Activated T-cell treated with anti-CD3 and anti-CD28 coated beads, Interleukin-2, amount 50 U/mL, for 1 hour (primary cell): ENCODE measurements around the gene AKR7A3.
"Not testable (repeated sequence)": the region's sequence is repeated elsewhere in the genome, so short reads cannot be mapped to it uniquely, and the experiment has no call there.

ENCODE experiments used
- DNase-seq: peaks from one replicate; pipeline ENCODE4 v3.0.0-alpha.2; 2020

Gene AKR7A3

DNA sequence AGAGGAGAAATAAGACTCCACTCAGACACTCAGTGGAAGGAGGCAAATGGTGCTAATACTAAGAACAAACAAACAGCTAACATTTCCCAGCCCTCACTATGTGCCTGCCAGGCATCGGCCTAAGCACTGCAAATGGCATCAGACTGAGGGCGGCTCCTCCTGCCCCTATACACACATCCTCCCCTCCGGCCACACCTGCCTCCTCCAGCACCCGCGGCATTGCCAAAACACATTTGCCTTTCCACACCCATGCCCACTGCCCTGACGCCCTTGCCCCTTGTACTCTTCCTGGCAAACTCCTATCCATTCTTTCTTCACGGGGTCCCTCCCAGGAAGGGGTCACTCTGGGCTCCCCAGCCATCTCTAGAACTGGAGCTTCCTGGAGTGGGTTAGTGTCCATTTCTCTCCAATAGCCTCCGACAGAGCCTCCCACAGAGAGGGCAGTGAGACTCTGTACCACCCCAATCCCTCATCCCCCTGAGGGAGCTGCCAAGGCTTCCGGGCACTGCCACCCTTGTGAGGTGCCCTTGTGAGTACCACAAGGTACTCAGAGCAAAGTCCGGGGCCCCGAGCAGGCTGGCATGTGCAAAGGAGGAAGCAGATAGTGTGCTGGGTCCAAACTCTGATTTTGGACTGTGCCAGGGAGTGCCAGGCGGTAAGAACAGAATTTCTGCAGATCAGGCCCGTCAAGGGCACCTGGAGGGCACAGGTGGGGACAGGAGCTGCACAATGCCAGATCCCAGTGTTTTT is 959 bp downstream of the AKR7A3 start:
- DNase-seq, result no peak

DNA sequence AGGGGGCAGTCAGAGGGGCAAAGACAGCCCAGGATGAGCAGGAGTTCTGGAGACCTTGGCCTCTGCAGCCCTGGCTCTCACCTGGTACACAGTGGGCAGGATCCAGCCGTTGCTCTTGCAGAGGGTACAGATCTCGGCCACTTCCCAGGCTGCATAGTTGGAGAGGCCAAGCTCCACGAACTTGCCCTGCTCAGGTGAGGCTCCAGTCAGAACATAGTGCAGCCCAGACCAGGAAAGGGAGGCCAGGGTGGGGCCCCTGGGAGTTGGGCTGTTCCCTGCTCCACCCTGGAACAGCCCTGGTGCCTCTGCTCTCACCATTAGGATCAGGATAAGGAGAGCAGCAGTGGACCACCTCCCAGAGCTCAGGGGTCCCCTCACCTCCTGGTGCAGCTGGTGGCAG is 2.8 kb downstream of the AKR7A3 start:
- not testable (repeated sequence) for DNase-seq

DNA sequence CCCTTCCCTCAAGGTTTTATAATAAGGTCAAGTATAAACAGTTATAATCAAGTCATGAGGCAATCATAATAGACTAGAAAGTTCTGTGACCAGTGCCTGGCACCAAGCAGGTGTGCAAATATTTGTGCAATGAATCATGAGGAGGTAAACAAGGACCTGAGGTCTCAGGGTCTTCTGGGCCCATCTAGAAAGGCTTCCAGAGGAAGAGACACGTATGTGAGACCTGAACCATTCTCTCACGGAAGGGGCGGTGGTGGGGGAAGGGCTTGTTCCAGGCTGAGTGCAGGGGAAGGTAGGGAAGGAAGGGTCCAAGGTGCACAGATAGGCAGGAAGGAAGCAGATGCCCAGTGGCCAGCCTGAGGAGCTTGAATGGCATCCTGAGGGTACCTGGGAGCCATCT is 3.2 kb downstream of the AKR7A3 start:
- DNase-seq, result not testable (repeated sequence)

DNA sequence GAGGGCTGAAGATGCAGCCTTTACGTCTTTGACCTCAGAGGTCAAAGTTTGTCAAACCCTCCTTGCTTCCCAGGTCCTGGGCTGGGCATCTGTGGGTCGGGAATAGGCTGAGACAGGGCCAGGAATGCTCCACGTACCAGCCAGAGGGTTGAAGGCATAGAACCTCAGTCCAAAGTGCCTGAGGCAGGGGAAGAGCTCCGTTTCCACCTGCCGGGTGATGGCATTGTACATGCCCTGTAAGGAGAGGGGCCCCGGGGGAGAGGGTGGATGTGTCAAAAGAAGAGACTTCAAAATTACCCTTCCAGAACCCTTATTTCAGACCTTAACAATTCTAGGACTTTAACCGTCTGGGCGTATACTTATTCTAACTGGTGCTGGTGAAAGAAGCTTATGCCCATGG is 3.7 kb downstream of the AKR7A3 start:
- DNase-seq, result no peak

DNA sequence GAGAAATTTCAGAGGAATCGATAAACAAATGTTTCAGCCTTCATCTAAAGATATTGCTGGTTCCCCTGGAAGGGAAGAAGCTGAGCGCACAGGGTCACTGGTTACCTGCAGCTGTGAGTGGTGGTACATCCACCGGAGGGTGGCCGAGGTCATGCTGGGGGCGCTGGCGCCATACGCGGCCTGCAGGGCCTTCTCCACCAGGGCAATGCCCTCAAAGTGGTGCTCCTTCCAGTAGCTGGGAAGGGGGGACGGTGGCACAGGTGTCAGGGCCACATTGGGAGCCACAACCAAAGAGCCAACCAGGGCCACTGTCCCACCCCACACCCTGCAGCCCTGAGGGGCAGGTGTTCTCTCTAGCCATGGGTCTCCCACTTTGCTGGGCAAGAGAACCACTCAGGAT is 4.7 kb downstream of the AKR7A3 start:
- DNase-seq, result no peak

DNA sequence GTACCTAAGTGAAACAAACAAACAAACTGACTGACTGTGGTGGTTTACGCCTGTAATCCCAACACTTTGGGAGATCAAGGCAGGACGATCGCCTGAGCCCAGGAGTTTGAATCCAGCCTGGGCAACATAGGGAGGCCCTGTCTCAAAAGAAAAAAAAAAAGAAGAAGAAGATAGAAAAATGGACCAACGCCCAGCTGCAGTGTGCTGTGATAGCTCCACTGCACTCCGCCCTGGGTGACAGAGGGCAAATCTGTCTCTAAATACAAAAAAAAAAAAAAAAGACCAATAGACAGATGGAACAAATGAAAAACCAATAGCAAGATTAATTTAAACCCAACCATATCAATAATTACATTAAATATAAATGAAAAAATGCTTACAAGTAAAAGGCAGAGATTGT is 13.9 kb downstream of the AKR7A3 start:
- DNase-seq, result no peak

DNA sequence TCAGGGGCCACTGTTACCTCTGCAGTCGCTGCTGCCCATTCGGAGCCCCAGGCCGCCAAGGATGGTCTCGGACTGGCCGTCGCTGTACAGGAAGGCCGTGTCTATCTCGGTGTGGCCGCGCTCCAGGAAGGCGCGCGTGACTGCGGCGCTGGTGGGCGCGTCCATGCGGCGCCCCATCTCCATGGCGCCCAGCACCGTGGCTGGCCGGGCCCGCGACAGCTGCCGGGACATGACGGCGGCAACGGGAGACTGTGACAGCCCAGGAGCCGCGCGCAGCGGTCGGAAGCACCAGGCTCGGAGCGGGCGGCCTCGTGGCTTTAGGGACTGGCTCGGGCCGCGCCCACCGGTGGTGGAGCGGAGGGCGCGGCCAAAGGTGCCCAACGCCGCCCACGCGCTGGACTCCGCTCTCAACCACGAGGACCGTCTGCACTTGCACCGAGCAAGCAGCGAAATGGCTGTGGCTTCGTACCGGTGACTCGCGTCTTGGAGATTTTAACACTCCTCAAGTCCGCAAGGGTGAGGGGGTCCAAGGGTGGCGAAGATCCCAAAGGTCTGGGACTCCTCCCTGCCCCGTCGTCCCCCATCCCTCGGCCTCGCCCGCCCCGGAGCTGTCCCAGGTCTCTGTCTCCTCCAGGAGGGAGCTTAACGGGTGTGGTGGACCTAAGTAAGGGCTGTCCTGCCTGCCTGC is 14.6 kb downstream of the AKR7A3 start:
- DNase-seq, result not testable (repeated sequence)

DNA sequence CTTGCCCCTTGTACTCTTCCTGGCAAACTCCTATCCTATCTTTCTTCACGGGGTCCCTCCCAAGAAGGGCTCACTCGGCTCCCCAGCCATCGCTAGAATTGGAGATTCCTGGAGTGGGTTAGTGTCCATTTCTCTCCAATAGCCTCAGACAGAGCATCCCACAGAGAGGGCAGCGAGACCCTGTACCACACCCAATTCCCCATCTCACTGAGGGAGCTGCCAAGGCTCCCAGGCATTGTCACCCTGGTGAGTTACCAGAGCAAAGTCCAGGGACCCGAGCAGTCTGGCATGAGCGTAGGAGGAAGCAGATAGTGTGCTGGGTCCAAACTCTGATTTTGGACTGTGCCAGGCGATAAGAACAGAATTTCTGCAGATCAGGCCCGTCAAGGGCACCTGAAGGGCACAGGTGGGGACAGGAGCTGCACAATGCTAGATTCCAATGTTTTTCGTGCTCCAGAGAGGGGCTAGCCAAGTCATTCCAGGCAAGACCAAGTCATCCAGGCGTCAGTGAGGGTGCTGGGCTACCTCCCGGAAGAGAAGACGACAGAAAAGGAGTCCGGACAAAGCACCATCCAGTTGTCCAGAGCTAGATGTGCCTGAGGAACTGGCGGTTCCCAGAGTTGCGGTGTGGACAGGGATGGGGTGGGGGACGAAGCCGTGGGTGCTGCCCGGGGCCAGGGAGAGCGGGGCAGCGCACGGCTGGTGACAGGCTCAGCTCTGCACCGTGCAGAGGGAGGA is 15.3 kb downstream of the AKR7A3 start:
- no peak for DNase-seq

DNA sequence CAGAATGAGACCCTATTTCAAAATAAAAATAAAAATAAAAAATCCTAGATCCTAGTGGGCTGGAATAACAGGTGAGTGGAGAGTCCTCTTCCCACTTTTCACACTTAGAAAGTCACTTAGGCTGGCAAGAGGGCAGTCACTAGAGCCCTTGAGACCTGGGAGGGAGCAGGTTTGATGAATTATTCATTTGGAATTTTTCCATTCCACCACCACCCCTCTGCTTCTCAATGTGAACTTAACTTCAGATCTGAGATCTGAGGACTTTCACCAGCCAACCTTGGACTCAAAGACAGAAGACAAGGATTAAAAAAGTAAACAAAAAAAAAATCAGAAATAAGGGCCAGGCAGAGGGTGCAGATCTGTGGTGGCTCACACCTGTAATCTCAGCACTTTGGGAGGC is 16.5 kb downstream of the AKR7A3 start:
- no peak for DNase-seq

DNA sequence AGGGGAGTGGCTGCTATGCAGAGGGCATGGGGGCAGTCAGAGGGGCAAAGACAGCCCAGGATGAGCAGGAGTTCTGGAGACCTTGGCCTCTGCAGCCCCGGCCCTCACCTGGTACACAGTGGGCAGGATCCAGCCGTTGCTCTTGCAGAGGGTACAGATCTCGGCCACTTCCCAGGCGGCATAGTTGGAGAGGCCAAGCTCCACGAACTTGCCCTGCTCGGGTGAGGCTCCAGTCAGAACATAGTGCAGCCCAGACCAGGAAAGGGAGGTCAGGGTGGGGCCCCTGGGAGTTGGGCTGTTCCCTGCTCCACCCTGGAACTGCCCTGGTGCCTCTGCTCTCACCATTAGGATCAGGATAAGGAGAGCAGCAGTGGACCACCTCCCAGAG is 18.2 kb downstream of the AKR7A3 start:
- DNase-seq, result not testable (repeated sequence)

DNA sequence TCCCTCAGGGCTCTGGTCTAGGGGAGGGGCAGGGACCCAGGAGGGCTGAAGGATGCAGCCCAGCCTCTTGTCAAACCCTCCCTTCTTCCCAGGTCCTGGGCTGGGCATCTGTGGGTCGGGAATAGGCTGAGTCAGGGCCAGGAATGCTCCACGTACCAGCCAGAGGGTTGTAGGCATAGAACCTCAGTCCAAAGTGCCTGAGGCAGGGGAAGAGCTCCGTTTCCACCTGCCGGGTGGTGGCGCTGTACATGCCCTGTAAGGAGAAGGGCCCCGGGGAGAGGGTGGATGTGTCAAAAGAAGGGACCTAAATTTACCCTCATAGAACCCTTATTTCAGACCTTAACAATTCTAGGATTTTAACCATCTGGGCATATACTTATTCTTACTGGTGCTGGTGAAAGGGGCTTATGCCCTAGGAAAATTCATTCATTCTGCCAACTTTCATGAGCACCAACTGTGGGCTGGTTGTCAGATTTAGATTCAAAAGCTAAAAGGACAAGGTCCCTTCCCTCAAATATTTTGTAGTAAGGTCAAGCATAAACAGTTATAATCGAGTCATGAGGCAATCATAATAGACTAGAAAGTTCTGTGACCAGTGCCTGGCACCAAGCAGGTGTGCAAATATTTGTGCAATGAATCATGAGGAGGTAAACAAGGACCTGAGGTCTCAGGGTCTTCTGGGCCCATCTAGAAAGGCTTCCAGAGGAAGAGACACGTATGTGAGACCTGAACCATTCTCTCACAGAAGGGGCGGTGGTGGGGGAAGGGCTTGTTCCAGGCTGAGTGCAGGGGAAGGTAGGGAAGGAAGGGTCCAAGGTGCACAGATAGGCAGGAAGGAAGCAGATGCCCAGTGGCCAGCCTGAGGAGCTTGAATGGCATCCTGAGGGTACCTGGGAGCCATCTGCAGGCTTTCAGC is 18.9 kb downstream of the AKR7A3 start:
- not testable (repeated sequence) for DNase-seq

DNA sequence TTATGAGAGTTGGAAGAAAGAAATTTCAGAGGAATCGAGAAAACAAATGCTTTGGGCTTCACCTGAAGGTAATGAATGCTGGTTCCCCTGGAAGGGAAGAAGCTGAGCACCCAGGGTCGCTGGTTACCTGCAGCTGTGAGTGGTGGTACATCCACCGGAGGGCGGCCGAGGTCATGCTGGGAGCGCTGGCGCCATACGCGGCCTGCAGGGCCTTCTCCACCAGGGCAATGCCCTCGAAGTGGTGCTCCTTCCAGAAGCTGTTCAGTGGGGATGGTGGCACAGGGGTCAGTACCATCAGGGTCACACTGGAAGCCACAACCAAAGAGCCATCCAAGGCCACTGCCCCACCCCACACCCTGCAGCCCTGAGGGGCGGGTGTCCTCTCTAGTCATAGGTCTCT is 20.1 kb downstream of the AKR7A3 start:
- DNase-seq, result no peak

DNA sequence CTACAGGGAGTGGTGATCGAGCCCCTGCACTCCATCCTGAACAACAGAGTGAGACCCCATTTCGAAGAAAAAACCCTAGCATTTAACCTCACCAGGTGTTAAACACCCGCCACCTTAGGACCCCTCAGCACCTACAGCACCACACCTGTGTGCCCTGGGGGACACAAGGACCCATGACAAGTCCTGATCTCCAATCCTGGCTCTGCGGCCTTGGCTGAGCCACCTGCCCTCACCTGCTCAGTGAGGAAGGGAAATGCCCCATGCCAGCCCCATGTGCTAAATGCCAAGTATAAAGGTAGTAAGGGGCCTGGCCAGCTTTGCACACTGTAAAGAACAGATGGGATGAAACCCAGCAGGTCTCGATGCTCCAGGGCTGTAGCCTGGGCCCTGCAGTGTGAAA is 25.8 kb downstream of the AKR7A3 start:
- no peak for DNase-seq

DNA sequence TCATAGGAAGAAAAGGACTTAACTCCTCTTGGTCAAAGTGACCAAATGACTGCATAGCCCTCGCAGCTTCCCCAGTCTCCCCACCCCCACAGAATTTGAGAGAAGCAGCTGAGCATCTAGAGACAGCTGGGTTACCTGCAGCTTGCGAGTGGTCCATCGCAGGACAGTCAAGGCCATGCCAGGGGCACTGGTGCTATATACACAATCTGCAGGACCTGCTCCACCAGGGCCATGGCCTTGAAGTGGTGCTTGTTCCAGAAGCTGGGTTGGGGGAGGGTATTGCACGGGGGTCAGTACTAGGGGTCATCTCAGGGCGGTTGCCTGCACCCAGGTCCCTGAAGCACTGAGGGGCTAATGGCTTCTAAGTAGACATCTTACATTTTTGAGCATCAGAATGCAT is 26.5 kb downstream of the AKR7A3 start:
- no peak for DNase-seq

DNA sequence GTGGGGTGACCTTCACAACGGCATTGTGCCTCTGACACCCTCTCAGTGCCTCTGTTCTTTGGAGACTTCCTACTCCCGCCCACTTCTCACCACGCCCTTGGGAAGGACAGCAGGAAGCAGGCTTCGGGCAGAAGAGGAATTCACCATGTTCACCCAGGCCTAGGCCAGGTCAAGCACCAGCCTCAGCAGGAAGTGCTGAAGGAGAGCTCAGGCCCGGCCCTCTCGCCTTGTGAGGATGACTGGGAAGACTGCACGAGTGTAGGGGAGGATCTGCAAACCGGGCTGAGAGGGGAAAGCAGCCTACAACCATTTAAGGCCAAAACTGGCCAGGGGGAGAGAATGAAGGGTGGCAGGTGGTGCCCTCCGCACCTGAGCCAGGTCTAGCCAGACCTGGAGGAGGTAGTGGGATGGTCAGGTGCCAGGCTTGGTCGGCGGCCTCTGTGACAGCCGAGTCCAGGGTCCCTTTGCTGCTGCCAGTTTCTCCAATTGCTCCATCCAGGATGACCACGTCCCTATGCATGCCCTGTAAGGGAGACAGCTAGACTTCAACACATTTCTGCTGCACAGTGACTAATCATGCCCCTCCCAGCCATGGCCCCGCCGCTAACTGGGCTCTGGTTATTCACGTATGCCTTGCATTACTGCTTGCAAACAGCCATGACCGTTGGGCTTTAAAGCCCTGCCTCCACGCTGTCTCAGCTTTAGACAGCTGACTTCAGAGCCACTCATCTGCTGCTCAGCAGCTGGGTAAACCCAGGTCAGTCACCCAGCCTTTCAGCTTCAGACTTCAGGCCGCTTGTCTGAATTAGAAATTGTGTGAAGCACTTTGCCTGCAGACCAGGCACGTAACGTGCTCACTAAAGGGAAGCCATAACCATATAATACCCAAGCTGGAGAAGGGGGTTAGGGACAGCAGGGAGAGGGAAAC is 28.1 kb downstream of the AKR7A3 start:
- DNase-seq, result no peak

DNA sequence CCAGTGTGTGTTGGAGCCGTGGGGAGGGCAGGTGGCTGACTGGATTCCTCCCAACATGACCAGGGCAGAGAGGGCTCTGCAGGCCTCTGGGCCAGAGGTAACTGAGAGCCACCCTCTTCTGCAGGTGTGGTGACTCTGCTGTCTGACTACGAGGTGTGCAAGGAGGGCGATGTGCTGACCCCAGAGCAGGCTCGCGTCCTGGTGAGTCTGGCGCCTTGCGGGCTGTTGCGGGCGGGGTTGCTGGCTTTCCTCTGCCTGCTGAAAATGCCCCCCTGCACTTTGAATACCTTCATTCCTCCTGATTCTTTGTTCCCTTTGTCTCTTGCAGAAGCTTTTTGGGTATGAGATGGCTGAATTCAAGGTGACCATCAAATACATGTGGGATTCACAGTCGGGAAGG is 30.2 kb downstream of the AKR7A3 start:
- DNase-seq, result no peak

DNA sequence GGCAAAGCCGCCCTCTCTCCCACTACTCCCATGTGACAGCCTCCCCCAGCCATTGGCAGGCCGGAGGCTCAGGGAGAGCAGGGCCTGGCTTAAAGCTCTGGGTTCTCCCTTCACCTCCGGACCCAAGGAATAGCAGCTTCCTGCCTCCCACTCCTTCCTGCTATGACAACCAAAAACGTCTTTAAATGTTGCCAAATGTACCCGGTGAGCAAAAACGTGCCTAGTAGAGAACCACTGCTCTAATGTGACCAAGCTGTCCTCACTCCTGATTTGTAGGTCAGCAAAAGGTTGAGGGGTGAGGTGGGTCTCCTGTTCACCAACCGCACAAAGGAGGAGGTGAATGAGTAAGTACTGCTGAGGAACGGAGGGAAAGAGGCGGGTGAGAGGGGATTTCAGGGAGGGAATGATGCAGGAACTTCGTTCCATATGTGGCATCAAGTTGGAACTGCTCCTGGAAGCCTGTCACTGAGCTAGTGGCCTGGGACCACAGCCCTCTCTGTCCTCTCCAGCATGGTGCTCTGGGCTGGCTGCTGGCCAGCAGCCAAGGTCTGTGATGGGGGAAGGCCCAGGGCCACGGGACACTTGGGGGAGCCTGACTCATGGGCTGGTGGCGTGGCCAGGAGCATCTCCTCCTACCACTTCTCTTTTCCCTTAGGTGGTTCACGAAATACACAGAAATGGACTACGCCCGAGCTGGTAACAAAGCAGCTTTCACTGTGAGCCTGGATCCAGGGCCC is 31.2 kb downstream of the AKR7A3 start:
- no peak for DNase-seq

DNA sequence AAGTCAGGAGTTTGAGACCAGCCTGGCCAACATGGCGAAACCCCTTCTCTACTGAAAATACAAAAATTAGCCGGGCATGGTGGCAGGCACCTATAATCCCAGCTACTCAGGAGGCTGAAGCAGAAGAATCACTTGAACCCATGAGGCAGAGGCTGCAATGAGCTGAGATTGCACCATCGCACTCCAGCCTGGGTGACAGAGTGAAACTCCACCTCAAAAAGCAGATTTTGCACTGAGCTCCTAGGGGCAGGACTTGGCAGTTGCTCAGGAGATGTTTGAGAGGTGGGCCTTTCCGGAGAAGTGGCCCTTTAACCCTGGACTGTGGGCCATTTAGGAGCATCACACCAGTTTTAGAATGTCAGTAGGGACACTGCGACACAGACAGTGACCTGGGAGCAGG is 32.3 kb downstream of the AKR7A3 start:
- not testable (repeated sequence) for DNase-seq

DNA sequence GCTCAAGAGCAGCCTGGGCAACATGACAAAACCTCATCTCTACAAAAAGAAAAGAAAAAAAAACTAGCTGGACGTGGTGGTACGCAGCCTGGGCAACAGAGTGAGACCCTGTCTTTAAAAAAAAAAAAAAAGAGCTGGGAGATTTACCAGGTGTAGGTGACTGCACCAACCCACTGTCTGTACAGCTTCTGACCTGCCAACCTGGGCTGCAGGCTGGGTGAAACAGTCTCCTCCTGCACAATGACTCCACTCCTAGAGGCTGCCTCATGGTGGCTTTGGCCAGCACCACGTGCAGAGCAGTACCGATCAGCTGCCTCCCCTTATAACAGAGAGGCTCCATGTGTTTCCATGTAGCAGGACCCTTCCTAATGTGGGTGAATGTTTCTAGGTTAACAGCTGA is 33.3 kb downstream of the AKR7A3 start:
- no peak for DNase-seq

DNA sequence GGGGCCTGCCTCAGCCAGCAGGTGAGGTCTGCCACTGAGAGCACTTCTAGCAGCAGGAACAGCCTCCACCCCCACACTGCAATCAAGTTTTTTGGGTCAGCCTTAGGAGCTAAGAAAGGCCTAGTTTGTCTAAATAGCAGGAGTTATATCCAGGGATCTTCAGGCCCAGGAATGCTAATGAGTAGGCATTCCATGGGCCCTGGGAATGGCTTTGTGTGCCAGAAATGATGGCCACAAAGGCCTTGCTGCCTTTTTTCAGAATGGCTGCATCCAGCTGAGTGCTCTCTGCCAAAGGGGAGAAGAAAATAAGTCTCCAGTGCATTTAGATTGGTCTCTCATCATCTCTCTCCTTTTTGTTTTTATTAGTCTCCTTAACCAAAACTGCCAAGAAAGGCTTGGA is 34.2 kb downstream of the AKR7A3 start:
- no peak for DNase-seq
